ENCODE results near the gene KIF5B. TPM values are rescaled to one million over a fixed set of nuclear protein-coding genes. Genes with fewer than 3 reads are reported as not detected.
"Not testable (repeated sequence)": the region's sequence is repeated elsewhere in the genome, so short reads cannot be mapped to it uniquely, and the experiment has no call there.

The KIF5B gene
- total RNA-seq, 4 donors from 2014 or later: 69.6 to 104 (median 75.2) TPM

DNA sequence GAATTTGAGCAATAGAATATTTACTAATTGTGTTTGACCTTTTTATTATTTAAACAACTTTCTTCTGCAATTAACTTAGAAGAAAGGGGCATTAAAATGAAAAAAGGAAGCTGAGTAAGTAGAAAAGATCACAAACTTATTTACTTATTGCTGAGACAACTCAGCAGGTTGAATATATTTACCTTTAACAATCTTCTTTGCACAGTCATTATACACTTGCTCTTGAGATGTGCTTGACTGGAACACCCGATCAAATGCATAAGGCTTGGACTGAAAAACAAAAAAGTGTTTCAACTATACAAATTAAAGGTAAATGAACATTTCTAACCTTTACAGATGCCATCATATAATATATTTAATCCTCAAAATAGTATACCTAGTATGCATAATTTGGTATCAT, 7.9 kb downstream of the KIF5B start:
- DNase-seq (ENCODE audit: low spot score in 2 of 2): no peak
- Histone ChIP-seq H3K4me3 (no peak overlapping the region), H3K9me3 (no peaks in the 10 kb centered on the region), H3K27ac (no peak overlapping the region), H3K4me1 (peaks cover 53% of the 10 kb centered on the region), H3K36me3 (peaks cover 37% of the 10 kb centered on the region), H3K27me3 (no peaks in the 10 kb centered on the region)
- TF ChIP-seq POLR2A (IDR thresholded peaks at IDR 0.05) (no peak), POLR2AphosphoS5 (IDR thresholded peaks at IDR 0.05) (no peak), EP300 (IDR thresholded peaks at IDR 0.05) (no peak)
- TF ChIP-seq, protein P1, sequence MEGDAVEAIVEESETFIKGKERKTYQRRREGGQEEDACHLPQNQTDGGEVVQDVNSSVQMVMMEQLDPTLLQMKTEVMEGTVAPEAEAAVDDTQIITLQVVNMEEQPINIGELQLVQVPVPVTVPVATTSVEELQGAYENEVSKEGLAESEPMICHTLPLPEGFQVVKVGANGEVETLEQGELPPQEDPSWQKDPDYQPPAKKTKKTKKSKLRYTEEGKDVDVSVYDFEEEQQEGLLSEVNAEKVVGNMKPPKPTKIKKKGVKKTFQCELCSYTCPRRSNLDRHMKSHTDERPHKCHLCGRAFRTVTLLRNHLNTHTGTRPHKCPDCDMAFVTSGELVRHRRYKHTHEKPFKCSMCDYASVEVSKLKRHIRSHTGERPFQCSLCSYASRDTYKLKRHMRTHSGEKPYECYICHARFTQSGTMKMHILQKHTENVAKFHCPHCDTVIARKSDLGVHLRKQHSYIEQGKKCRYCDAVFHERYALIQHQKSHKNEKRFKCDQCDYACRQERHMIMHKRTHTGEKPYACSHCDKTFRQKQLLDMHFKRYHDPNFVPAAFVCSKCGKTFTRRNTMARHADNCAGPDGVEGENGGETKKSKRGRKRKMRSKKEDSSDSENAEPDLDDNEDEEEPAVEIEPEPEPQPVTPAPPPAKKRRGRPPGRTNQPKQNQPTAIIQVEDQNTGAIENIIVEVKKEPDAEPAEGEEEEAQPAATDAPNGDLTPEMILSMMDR (IDR thresholded peaks at IDR 0.05): no peak
- WGBS: 88% methylated on average over 1 of the region's 1 CpG

DNA sequence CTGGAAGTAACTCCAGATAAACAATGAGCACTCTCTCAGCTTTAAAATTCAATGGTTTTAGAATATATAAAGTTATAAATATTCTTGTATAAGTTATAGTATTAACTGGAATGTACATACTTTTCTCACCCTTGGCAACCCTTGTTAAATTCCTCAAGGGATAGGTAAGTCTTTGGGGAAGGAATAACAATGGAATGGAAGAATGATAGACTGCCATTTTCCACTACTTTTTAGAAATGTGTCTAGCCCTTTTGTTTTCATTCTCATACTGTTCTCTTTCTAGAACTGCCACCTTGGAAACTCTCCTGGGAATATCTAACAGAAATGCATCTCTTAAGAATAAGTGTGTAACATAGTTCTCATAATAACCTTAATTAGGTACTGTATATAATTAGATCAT, 8.3 kb downstream of the KIF5B start:
- no peak for TF ChIP-seq EP300 (IDR thresholded peaks at IDR 0.05)
- TF ChIP-seq, protein P1 (IDR thresholded peaks at IDR 0.05): no peak
- no peak for DNase-seq (ENCODE audit: low spot score in 2 of 2)
- no peaks in the 10 kb centered on the region for H3K9me3 ChIP-seq
- no peaks in the 10 kb centered on the region for H3K27me3 ChIP-seq
- H3K4me1 ChIP-seq: peaks cover 53% of the 10 kb centered on the region
- H3K4me3 ChIP-seq: no peak overlapping the region
- peaks cover 41% of the 10 kb centered on the region for H3K36me3 ChIP-seq
- H3K27ac ChIP-seq: no peak overlapping the region

DNA sequence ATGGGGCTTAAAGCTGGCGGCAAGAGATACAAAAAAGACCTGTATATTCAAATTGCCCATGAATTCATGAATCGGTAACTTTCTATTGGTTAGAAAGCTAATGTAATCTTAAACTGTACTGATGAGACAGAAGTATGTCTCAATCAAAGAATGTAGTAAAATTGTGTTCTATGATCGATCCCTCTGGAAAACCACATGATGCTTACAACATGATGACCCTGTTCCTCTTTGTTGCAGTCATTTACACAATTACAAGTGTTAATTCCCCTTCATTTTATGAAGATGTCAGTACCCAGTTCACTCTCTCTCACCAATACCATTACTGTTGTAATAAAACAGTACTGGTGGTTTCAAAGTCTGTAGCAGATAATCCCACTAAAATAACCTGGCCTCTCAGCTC, 10.1 kb downstream of the KIF5B start:
- no peaks in the 10 kb centered on the region for H3K9me3 ChIP-seq
- TF ChIP-seq POLR2AphosphoS5 (IDR thresholded peaks at IDR 0.05) (no peak), POLR2A (IDR thresholded peaks at IDR 0.05) (no peak), EP300 (IDR thresholded peaks at IDR 0.05) (no peak)
- TF ChIP-seq, protein P1 (IDR thresholded peaks at IDR 0.05): no peak
- no peak overlapping the region for H3K4me3 ChIP-seq
- H3K36me3 ChIP-seq: peaks cover 41% of the 10 kb centered on the region
- H3K4me1 ChIP-seq: peaks cover 43% of the 10 kb centered on the region
- 93% methylated on average over 3 of the region's 3 CpGs for WGBS
- H3K27me3 ChIP-seq: no peaks in the 10 kb centered on the region
- no peak overlapping the region for H3K27ac ChIP-seq
- DNase-seq (ENCODE audit: low spot score in 2 of 2): no peak

DNA sequence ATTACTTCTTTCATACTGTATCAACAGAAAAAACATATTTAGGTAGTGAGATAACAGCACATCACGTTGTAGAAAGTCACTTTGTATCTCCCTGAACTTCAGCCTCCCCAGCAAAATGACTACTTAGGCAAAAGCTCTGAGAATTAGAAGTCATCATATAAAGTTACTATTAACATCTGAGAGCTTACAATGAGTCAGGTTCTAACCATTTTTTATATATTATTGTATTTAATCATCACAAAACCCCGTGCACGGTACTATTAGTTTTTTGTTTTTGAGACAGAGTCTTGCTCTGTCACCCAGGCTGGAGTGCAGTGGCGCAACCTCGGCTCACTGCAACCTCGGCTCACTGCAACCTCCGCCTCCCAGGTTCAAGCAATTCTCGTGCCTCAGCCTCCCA, 13.5 kb downstream of the KIF5B start:
- peaks cover 23% of the 10 kb centered on the region for H3K4me1 ChIP-seq
- H3K27me3 ChIP-seq; DNase-seq (ENCODE audit: low spot score in 2 of 2); H3K27ac ChIP-seq; H3K9me3 ChIP-seq; H3K4me3 ChIP-seq: not testable (repeated sequence)
- H3K36me3 ChIP-seq: peaks cover 58% of the 10 kb centered on the region
- 79% methylated on average over 8 of the region's 8 CpGs for WGBS

DNA sequence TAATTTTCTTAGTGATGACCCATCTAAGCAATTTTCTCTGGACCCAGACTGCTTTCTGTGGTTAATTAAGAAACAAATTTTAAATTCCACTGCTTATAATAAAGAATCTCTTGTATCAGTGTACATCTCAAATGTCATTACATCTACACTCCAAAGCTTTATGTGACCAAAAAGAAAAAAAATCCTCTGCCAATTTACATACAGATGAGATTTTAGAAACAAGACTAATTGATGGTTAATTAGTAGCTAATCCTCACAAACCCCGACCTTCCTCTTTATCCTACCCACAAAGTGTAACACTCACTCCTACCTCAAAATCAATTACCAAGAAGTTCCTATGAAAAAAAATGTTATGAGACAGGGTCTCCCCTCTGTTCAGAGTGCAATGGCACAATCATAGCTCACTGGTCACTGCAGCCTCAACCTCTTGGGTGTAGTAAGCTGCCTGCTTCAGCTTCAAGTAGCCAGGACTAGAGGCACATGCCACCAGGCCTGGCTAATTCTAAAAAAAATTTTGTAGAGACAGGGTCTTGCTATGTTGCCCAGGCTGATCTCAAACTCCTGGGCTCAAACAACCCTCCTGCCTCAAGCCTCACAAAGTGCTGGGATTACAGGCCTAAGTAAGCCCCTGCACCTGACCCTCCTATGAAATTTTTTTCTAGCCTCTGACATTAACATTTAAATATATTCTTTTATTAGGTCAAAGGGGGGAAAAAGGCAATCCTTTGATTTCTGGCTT, 14.8 kb downstream of the KIF5B start:
- Histone ChIP-seq H3K4me1 (peaks cover 20% of the 10 kb centered on the region), H3K36me3 (peaks cover 59% of the 10 kb centered on the region), H3K27ac (no peak overlapping the region), H3K27me3 (no peaks in the 10 kb centered on the region), H3K9me3 (no peaks in the 10 kb centered on the region), H3K4me3 (no peak overlapping the region)
- no peak for DNase-seq (ENCODE audit: low spot score in 2 of 2)
- 56% methylated on average over 1 of the region's 1 CpG for WGBS
- TF ChIP-seq POLR2A (IDR thresholded peaks at IDR 0.05) (no peak), EP300 (IDR thresholded peaks at IDR 0.05) (no peak), POLR2AphosphoS5 (IDR thresholded peaks at IDR 0.05) (no peak)
- TF ChIP-seq, protein P1 (IDR thresholded peaks at IDR 0.05): no peak

DNA sequence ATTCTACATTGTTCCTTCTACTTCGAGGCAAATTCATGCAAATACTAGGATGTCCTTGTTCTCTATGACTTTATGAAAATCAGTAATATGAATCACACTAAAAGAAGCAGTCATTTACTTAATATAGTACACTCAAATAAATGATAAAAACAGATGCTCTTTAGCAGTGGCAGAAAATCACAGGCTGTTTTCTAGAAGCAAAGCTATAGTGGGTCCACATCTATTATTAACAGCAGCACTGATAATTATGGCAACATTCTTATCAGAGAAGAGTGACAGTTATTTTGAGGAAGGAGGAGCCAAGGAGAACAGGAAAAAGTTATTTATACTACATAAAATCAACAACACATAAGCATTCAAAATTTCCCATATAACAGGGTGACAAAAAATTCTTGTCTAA, 16.5 kb downstream of the KIF5B start:
- peaks cover 63% of the 10 kb centered on the region for H3K36me3 ChIP-seq
- DNase-seq (ENCODE audit: low spot score in 2 of 2): no peak
- peaks cover 20% of the 10 kb centered on the region for H3K4me1 ChIP-seq
- no peaks in the 10 kb centered on the region for H3K9me3 ChIP-seq
- TF ChIP-seq, protein P1 (IDR thresholded peaks at IDR 0.05): no peak
- TF ChIP-seq EP300 (IDR thresholded peaks at IDR 0.05): no peak
- no peak for TF ChIP-seq POLR2AphosphoS5 (IDR thresholded peaks at IDR 0.05)
- TF ChIP-seq POLR2A (IDR thresholded peaks at IDR 0.05): no peak
- H3K27me3 ChIP-seq: no peaks in the 10 kb centered on the region
- WGBS: 76% methylated on average over 1 of the region's 1 CpG
- no peak overlapping the region for H3K4me3 ChIP-seq
- H3K27ac ChIP-seq: no peak overlapping the region
